H9 (cell line): Measurements from ENCODE around the gene ITGA8. TPM values are rescaled to one million over a fixed set of nuclear protein-coding genes. Genes with fewer than 3 reads are reported as not detected.

Experiments
- DNase-seq: peaks from one replicate; pipeline ENCODE4 v3.0.0-alpha.2; 2017
- H2AFZ ChIP-seq: one replicate; pipeline ENCODE4 v1.6.1; 2013; ENCODE audit warnings: mild to moderate bottlenecking, low read length, control low read depth, moderate library complexity
- H2AK5ac ChIP-seq: 2 replicates; pipeline ENCODE4 v1.6.1; 2013; ENCODE audit warnings: low read length, control low read depth, mixed read lengths; ENCODE audit not compliant: insufficient read length
- H2BK120ac ChIP-seq: one replicate; pipeline ENCODE4 v1.6.1; 2013; ENCODE audit warnings: low read depth, mild to moderate bottlenecking, low read length, control low read depth, inconsistent platforms; ENCODE audit not compliant: poor library complexity, severe bottlenecking
- H2BK12ac ChIP-seq: 2 replicates; pipeline ENCODE4 v1.6.1; 2013; ENCODE audit warnings: low read length, control low read depth, mixed read lengths, low read depth; ENCODE audit not compliant: insufficient read length
- H2BK15ac ChIP-seq: 2 replicates; pipeline ENCODE4 v1.6.1; 2013; ENCODE audit warnings: low read depth, low read length, control low read depth
- H2BK20ac ChIP-seq: one replicate; pipeline ENCODE4 v1.6.1; 2013; ENCODE audit warnings: low read depth, mild to moderate bottlenecking, low read length, control low read depth, inconsistent platforms; ENCODE audit not compliant: poor library complexity, severe bottlenecking
- H2BK5ac ChIP-seq: 2 replicates; pipeline ENCODE4 v1.6.1; 2013; ENCODE audit warnings: low read length, control low read depth, mixed read lengths; ENCODE audit not compliant: insufficient read length
- H3K14ac ChIP-seq: 2 replicates; pipeline ENCODE4 v1.6.1; 2013; ENCODE audit warnings: low read length, control low read depth; ENCODE audit not compliant: insufficient read depth
- H3K18ac ChIP-seq: 2 replicates; pipeline ENCODE4 v1.6.1; 2013; ENCODE audit warnings: low read depth, mild to moderate bottlenecking, mixed read lengths, low read length, control low read depth; ENCODE audit not compliant: insufficient read length
- H3K23ac ChIP-seq: 2 replicates; pipeline ENCODE4 v1.6.1; 2013; ENCODE audit warnings: low read length, control low read depth, mixed read lengths, low read depth; ENCODE audit not compliant: insufficient read length
- H3K23me2 ChIP-seq: 2 replicates; pipeline ENCODE4 v1.6.1; 2013; ENCODE audit warnings: low read depth, mild to moderate bottlenecking, mixed read lengths, low read length, control low read depth; ENCODE audit not compliant: insufficient read length, poor library complexity, severe bottlenecking
- H3K27ac ChIP-seq: 2 replicates; pipeline ENCODE4 v1.5.1; 2013; ENCODE audit warnings: low read length, control low read depth, mixed read lengths, low read depth; ENCODE audit not compliant: insufficient read length
- H3K27me3 ChIP-seq: 2 replicates; pipeline ENCODE4 v1.6.1; 2013; ENCODE audit warnings: low read length, control low read depth, inconsistent platforms; ENCODE audit not compliant: insufficient read depth
- H3K4ac ChIP-seq: 2 replicates; pipeline ENCODE4 v1.6.1; 2013; ENCODE audit warnings: low read depth, mild to moderate bottlenecking, control low read depth, inconsistent platforms, low read length, moderate library complexity
- H3K4me1 ChIP-seq: 2 replicates; pipeline ENCODE4 v1.6.1; 2013; ENCODE audit warnings: low read length, control low read depth, inconsistent platforms; ENCODE audit not compliant: insufficient read depth
- H3K4me2 ChIP-seq: 2 replicates; pipeline ENCODE4 v1.6.1; 2013; ENCODE audit warnings: low read length, control low read depth, mixed read lengths; ENCODE audit not compliant: insufficient read length, insufficient read depth
- H3K56ac ChIP-seq: 2 replicates; pipeline ENCODE4 v1.6.1; 2013; ENCODE audit warnings: low read depth, mild to moderate bottlenecking, mixed read lengths, low read length, control low read depth; ENCODE audit not compliant: insufficient read length
- H3K79me1 ChIP-seq: 2 replicates; pipeline ENCODE4 v1.6.1; 2013; ENCODE audit warnings: low read depth, mild to moderate bottlenecking, moderate library complexity, low read length, control low read depth, inconsistent platforms; ENCODE audit not compliant: insufficient read depth, poor library complexity, severe bottlenecking
- H3K79me2 ChIP-seq: 2 replicates; pipeline ENCODE4 v1.6.1; 2013; ENCODE audit warnings: low read length, control low read depth, inconsistent platforms; ENCODE audit not compliant: insufficient read depth
- H3K9ac ChIP-seq: 2 replicates; pipeline ENCODE4 v1.6.1; 2013; ENCODE audit warnings: low read length, control low read depth, mixed read lengths; ENCODE audit not compliant: insufficient read length; ENCODE audit errors: extremely low read depth
- H3K9me3 ChIP-seq: one replicate; pipeline ENCODE4 v1.6.1; 2013; ENCODE audit warnings: low read depth, low read length, inconsistent platforms; ENCODE audit not compliant: control insufficient read depth
- H3T11ph ChIP-seq: one replicate; pipeline ENCODE4 v1.6.1; 2013; ENCODE audit warnings: mild to moderate bottlenecking, low read length, control low read depth, inconsistent platforms
- H4K20me1 ChIP-seq: one replicate; pipeline ENCODE4 v1.6.1; 2013; ENCODE audit not compliant: control insufficient read depth, insufficient read length, insufficient read depth
- H4K5ac ChIP-seq: 2 replicates; pipeline ENCODE4 v1.6.1; 2013; ENCODE audit warnings: low read depth, mild to moderate bottlenecking, mixed read lengths, low read length, control low read depth; ENCODE audit not compliant: insufficient read length
- H4K8ac ChIP-seq: replicated peaks from 2 replicates; pipeline ENCODE4 v1.6.1; 2013; ENCODE audit warnings: low read length, control low read depth, mixed read lengths, low read depth; ENCODE audit not compliant: insufficient read length
- H4K91ac ChIP-seq: 2 replicates; pipeline ENCODE4 v1.6.1; 2013; ENCODE audit warnings: low read depth, mild to moderate bottlenecking, moderate library complexity, mixed read lengths, low read length, control low read depth; ENCODE audit not compliant: insufficient read length
- H3K27ac Mint-ChIP-seq, 3 experiments: 2 replicates in 2 of 3; 3 replicates in 1 of 3; pipeline ENCODE4 v1.8.0; 2020 to 2021; ENCODE audit warnings: mixed read lengths in 3 of 3, mild to moderate bottlenecking in 1 of 3, moderate library complexity in 1 of 3
- H3K27me3 Mint-ChIP-seq: 2 replicates; pipeline ENCODE4 v1.8.0; 2021; ENCODE audit warnings: low read depth, mild to moderate bottlenecking, moderate library complexity, mixed read lengths
- H3K36me3 Mint-ChIP-seq, 3 experiments: 2 replicates in 2 of 3; 3 replicates in 1 of 3; pipeline ENCODE4 v1.8.0; 2020 to 2021; ENCODE audit warnings: low read depth in 3 of 3, mixed read lengths in 3 of 3; ENCODE audit not compliant: insufficient read depth in 1 of 3
- H3K4me1 Mint-ChIP-seq, 2 experiments: 2 replicates each; pipeline ENCODE4 v1.8.0; 2020; ENCODE audit warnings: mixed read lengths in 2 of 2
- H3K4me3 Mint-ChIP-seq, 2 experiments: 2 replicates in 1 of 2; 3 replicates in 1 of 2; pipeline ENCODE4 v1.8.0; 2020 to 2021; ENCODE audit warnings: mild to moderate bottlenecking in 2 of 2, mixed read lengths in 2 of 2, moderate library complexity in 1 of 2
- H3K9me3 Mint-ChIP-seq, 2 experiments: 2 replicates in 1 of 2; 3 replicates in 1 of 2; pipeline ENCODE4 v1.8.0; 2020; ENCODE audit warnings: mild to moderate bottlenecking in 2 of 2, mixed read lengths in 2 of 2, moderate library complexity in 1 of 2
- WGBS: extraction: QIAGEN DNeasy Blood & Tissue Kit; methylation state at CpG from one replicate; pipeline ENCODE4 v1.1.7; 2013; ENCODE audit warnings: missing lambda C conversion rate, low lambda C conversion rate, mixed read lengths; ENCODE audit not compliant: insufficient read length; ENCODE audit errors: extremely low coverage; 5-methylcytosine and 5-hydroxymethylcytosine counted together
- total RNA-seq: library from RNA; stranded (reverse); gene quantifications from 2 replicates; pipeline ENCODE4 v1.2.1, GENCODE V29; 2021
- TF ChIP-seq, protein P1 (sequence below): fragments of 200-600 bp; sonication (generic); conservative IDR thresholded peaks from 3 replicates; pipeline ENCODE4 v1.8.0; 2021; ENCODE audit warnings: antibody characterized with exemption, mild to moderate bottlenecking

The ITGA8 gene
- total RNA-seq, 1 experiment from 2014 or later, result not detected

- Histone ChIP-seq H4K8ac (no peak overlapping the region), H2BK5ac (no peak overlapping the region), H3K23me2 (no peaks in the 10 kb centered on the region), H3K14ac (no peak overlapping the region), H3K4me2 (no peak overlapping the region), H2BK20ac (no peak overlapping the region), H3K4ac (no peak overlapping the region), H3K79me2 (no peaks in the 10 kb centered on the region), H4K91ac (no peak overlapping the region), H2BK12ac (no peak overlapping the region), H3T11ph (no peak overlapping the region), H2AFZ (no peak overlapping the region), H2BK120ac (no peak overlapping the region), H3K27me3 (no peaks in the 10 kb centered on the region), H3K79me1 (no peaks in the 10 kb centered on the region), H3K27ac (no peak overlapping the region), H3K9me3 (no peaks in the 10 kb centered on the region), H3K9ac (no peak overlapping the region), H3K56ac (no peak overlapping the region), H4K20me1 (no peaks in the 10 kb centered on the region), H3K18ac (no peak overlapping the region), H2BK15ac (no peak overlapping the region), H4K5ac (no peak overlapping the region), H3K23ac (no peak overlapping the region), H2AK5ac (no peak overlapping the region), H3K4me1 (no peaks in the 10 kb centered on the region)
- Mint-ChIP-seq H3K27me3 (peaks cover 2% of the 10 kb centered on the region; the same call in 1 of the 2 replicates), H3K4me3 (no peak overlapping the region), H3K4me1 (peaks cover 5 to 12% of the 10 kb centered on the region in 2 experiments), H3K36me3 (no peaks in the 10 kb centered on the region), H3K9me3 (no peaks in the 10 kb centered on the region), H3K27ac (no peak overlapping the region)
- TF ChIP-seq, protein P1, sequence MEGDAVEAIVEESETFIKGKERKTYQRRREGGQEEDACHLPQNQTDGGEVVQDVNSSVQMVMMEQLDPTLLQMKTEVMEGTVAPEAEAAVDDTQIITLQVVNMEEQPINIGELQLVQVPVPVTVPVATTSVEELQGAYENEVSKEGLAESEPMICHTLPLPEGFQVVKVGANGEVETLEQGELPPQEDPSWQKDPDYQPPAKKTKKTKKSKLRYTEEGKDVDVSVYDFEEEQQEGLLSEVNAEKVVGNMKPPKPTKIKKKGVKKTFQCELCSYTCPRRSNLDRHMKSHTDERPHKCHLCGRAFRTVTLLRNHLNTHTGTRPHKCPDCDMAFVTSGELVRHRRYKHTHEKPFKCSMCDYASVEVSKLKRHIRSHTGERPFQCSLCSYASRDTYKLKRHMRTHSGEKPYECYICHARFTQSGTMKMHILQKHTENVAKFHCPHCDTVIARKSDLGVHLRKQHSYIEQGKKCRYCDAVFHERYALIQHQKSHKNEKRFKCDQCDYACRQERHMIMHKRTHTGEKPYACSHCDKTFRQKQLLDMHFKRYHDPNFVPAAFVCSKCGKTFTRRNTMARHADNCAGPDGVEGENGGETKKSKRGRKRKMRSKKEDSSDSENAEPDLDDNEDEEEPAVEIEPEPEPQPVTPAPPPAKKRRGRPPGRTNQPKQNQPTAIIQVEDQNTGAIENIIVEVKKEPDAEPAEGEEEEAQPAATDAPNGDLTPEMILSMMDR, result no peak
- WGBS, result no CpG with 5 or more reads among the region's 3 CpGs
- DNase-seq, result no peak
Observed at GRCh38 chr10:15636446-15636845, 83.3 kb downstream of the ITGA8 start.
